HepG2 (cell line): Measurements from ENCODE around the gene FAM184B. TPM values are rescaled to one million over a fixed set of nuclear protein-coding genes. Genes with fewer than 3 reads are reported as not detected.

Experiments used
- ARID2 ChIP-seq: sonication (generic); formaldehyde crosslinking; IDR thresholded peaks from 2 replicates; pipeline ENCODE4 v1.8.1; 2022; ENCODE audit warnings: mild to moderate bottlenecking, missing genetic modification reagents, borderline replicate concordance
- CREM ChIP-seq, 2 experiments: sonication (generic) in 1 of 2; formaldehyde crosslinking in 1 of 2; IDR thresholded peaks; 2 replicates each; pipeline versions ENCODE4 v1.4.0 to v1.6.1; 2016 to 2020; ENCODE audit warnings: antibody characterized with exemption in 1 of 2, mild to moderate bottlenecking in 1 of 2, missing genetic modification reagents in 1 of 2
- ERF ChIP-seq: IDR thresholded peaks from 2 replicates; pipeline ENCODE4 v1.6.1; 2018; ENCODE audit warnings: missing biosample characterization, missing genetic modification reagents
- FOSL1 ChIP-seq: sonication (generic); formaldehyde crosslinking; IDR thresholded peaks from 2 replicates; pipeline ENCODE4 v1.9.0; 2021; ENCODE audit warnings: missing genetic modification reagents, borderline replicate concordance
- MTA1 ChIP-seq: sonication (generic); formaldehyde crosslinking; IDR thresholded peaks from 2 replicates; pipeline ENCODE4 v1.4.0; 2020; ENCODE audit warnings: missing genetic modification reagents, mild to moderate bottlenecking, borderline replicate concordance
- NAIF1 ChIP-seq: sonication (generic); formaldehyde crosslinking; IDR thresholded peaks from 2 replicates; pipeline ENCODE4 v1.5.0; 2020; ENCODE audit warnings: mild to moderate bottlenecking, missing genetic modification reagents, borderline replicate concordance
- NBN ChIP-seq: fragments of 450-650 bp; conservative IDR thresholded peaks from 2 replicates; pipeline ENCODE4 v1.6.1; 2017
- PCBP1 ChIP-seq: fragments of 200-400 bp; formaldehyde crosslinking; IDR thresholded peaks from 2 replicates; pipeline ENCODE4 v1.6.1; 2017; ENCODE audit warnings: mild to moderate bottlenecking, low read depth, low read length, borderline replicate concordance
- REPIN1 ChIP-seq: sonication (generic); formaldehyde crosslinking; IDR thresholded peaks from 2 replicates; pipeline ENCODE4 v1.8.0; 2022; ENCODE audit warnings: missing genetic modification reagents, low read depth, mild to moderate bottlenecking, borderline replicate concordance
- TBX2 ChIP-seq: sonication (generic); formaldehyde crosslinking; IDR thresholded peaks from 2 replicates; pipeline ENCODE4 v1.5.0; 2020; ENCODE audit warnings: missing genetic modification reagents, mild to moderate bottlenecking, borderline replicate concordance
- ZBTB38 ChIP-seq: sonication (generic); formaldehyde crosslinking; IDR thresholded peaks from 2 replicates; pipeline ENCODE4 v1.5.1; 2020; ENCODE audit warnings: mild to moderate bottlenecking, missing genetic modification reagents
- ZFP36L2 ChIP-seq: sonication (generic); formaldehyde crosslinking; IDR thresholded peaks from 2 replicates; pipeline ENCODE4 v1.4.0; 2020; ENCODE audit warnings: missing genetic modification reagents
- ZNF121 ChIP-seq: sonication (generic); formaldehyde crosslinking; IDR thresholded peaks from 2 replicates; pipeline ENCODE4 v1.5.0; 2020; ENCODE audit warnings: mild to moderate bottlenecking, missing genetic modification reagents
- ZNF230 ChIP-seq: sonication (generic); formaldehyde crosslinking; IDR thresholded peaks from 2 replicates; pipeline ENCODE4 v1.4.0; 2020; ENCODE audit warnings: mild to moderate bottlenecking, missing genetic modification reagents
- ZNF274 ChIP-seq: sonication (generic); formaldehyde crosslinking; IDR thresholded peaks from 2 replicates; pipeline ENCODE4 v1.5.1; 2020; ENCODE audit warnings: mild to moderate bottlenecking, missing genetic modification reagents
- ZNF556 ChIP-seq: sonication (generic); formaldehyde crosslinking; IDR thresholded peaks from 2 replicates; pipeline ENCODE4 v1.4.0; 2020; ENCODE audit warnings: mild to moderate bottlenecking, missing genetic modification reagents, borderline replicate concordance
- ZNF598 ChIP-seq: sonication (generic); formaldehyde crosslinking; IDR thresholded peaks from 2 replicates; pipeline ENCODE4 v1.5.1; 2020; ENCODE audit warnings: mild to moderate bottlenecking, missing genetic modification reagents, borderline replicate concordance
- ZNF749 ChIP-seq: sonication (generic); formaldehyde crosslinking; IDR thresholded peaks from 2 replicates; pipeline ENCODE4 v1.8.0; 2022; ENCODE audit warnings: mild to moderate bottlenecking, missing genetic modification reagents, moderate library complexity, borderline replicate concordance
- polyA plus RNA-seq, 8 experiments: library from polyadenylated mRNA; depleted of rRNA in 3 of 8; stranded (reverse) in 7 of 8; unstranded in 1 of 8; fragments of >200 nt; fragmentation: Illumina TruSeq in 4 of 8; extraction: Trizol in 4 of 8; gene quantifications; 2 replicates each; pipeline versions ENCODE4 v1.2.1 to v1.2.3, GENCODE V29; 2011 to 2016; ENCODE audit warnings: low read depth in 4 of 8, missing spikeins in 1 of 8, mixed read lengths in 1 of 8; ENCODE audit not compliant: insufficient read depth in 1 of 8
- total RNA-seq, 5 experiments: library from RNA; depleted of rRNA; stranded (reverse); fragments of >200 nt; fragmentation: Illumina TruSeq; extraction: Trizol; gene quantifications; 2 replicates each; pipeline ENCODE4 v1.2.3, GENCODE V29; 2016; ENCODE audit warnings: low read depth in 1 of 5
- TF ChIP-seq, protein P1 (sequence below): sonication (generic); formaldehyde crosslinking; conservative IDR thresholded peaks from 2 replicates; pipeline ENCODE4 v1.4.0; 2020; ENCODE audit warnings: mild to moderate bottlenecking, missing genetic modification reagents, moderate library complexity
- TF ChIP-seq, protein P2 (sequence below): sonication (generic); IDR thresholded peaks from 2 replicates; pipeline ENCODE4 v1.6.1; 2016; ENCODE audit warnings: low read depth, borderline replicate concordance
- TF ChIP-seq, protein P3 (sequence below): sonication (generic); formaldehyde crosslinking; IDR thresholded peaks from 2 replicates; pipeline ENCODE4 v1.4.0; 2020; ENCODE audit warnings: low read depth, mild to moderate bottlenecking, missing genetic modification reagents
- TF ChIP-seq, protein P4 (sequence below): sonication (generic); formaldehyde crosslinking; IDR thresholded peaks from 2 replicates; pipeline ENCODE4 v1.8.0; 2022; ENCODE audit warnings: mild to moderate bottlenecking, missing genetic modification reagents, borderline replicate concordance

Gene FAM184B
- total and polyA plus RNA-seq, 2 of the 13 experiments (the other 11 are each of a cell fraction or from before 2014, with no cell fraction given), result not detected

DNA sequence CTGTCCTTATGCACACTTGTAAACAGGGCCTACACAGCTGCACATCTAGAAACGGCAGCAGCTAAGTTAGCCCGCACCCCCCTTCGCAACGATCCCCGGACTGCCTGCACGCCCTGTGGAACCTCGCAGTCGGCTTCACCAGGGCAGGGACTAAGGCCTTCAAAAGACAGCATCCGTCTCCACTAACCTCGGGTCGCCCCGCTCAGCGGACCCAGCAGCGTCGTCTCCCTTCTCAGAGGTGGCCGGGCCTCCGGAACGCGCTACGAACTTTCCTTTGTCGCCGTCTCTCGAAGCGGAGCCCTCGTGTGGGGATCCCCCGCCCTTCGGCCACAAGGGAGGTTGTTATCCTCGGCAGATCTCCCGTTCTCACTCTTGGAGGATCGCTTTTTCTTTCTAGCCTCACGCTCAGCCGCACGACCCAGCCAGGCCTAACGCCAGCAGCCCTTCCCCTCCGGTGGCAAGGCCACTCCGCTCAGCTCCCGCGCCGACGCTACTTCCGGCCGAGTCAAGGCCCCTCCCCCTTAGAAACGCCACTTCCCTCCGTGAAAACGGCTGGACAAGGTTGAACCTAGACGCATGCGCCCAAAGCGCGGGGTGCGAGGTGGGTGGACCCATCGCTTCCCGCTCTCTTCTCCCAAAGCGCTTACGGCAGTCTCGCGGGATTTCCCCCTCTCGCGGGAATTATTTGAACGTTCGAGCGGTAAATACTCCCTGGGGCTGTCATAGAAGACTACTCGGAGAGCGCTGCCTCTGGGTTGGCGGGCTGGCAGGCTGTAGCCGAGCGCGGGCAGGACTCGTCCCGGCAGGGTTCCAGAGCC is 29.0 kb upstream of the FAM184B start, which contains the start of the genes DCAF16 and NCAPG (continued):
- TF ChIP-seq, protein P1, sequence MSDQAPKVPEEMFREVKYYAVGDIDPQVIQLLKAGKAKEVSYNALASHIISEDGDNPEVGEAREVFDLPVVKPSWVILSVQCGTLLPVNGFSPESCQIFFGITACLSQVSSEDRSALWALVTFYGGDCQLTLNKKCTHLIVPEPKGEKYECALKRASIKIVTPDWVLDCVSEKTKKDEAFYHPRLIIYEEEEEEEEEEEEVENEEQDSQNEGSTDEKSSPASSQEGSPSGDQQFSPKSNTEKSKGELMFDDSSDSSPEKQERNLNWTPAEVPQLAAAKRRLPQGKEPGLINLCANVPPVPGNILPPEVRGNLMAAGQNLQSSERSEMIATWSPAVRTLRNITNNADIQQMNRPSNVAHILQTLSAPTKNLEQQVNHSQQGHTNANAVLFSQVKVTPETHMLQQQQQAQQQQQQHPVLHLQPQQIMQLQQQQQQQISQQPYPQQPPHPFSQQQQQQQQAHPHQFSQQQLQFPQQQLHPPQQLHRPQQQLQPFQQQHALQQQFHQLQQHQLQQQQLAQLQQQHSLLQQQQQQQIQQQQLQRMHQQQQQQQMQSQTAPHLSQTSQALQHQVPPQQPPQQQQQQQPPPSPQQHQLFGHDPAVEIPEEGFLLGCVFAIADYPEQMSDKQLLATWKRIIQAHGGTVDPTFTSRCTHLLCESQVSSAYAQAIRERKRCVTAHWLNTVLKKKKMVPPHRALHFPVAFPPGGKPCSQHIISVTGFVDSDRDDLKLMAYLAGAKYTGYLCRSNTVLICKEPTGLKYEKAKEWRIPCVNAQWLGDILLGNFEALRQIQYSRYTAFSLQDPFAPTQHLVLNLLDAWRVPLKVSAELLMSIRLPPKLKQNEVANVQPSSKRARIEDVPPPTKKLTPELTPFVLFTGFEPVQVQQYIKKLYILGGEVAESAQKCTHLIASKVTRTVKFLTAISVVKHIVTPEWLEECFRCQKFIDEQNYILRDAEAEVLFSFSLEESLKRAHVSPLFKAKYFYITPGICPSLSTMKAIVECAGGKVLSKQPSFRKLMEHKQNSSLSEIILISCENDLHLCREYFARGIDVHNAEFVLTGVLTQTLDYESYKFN, result no peak; the same call in 1 of the 2 replicates
- no peak for TF ChIP-seq ZNF121
- TF ChIP-seq PCBP1, result no peak
- TF ChIP-seq, protein P2, sequence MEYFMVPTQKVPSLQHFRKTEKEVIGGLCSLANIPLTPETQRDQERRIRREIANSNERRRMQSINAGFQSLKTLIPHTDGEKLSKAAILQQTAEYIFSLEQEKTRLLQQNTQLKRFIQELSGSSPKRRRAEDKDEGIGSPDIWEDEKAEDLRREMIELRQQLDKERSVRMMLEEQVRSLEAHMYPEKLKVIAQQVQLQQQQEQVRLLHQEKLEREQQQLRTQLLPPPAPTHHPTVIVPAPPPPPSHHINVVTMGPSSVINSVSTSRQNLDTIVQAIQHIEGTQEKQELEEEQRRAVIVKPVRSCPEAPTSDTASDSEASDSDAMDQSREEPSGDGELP, result no peak; the same call in 1 of the 2 replicates
- TF ChIP-seq ZFP36L2 (CRISPR knock-in tag), result no peak
- TF ChIP-seq ZNF274 (CRISPR knock-in tag), result peak; percentile 86
- TF ChIP-seq NAIF1 (CRISPR knock-in tag), result peak; percentile 73; the same call in 1 of the 2 replicates
- TF ChIP-seq, protein P3, sequence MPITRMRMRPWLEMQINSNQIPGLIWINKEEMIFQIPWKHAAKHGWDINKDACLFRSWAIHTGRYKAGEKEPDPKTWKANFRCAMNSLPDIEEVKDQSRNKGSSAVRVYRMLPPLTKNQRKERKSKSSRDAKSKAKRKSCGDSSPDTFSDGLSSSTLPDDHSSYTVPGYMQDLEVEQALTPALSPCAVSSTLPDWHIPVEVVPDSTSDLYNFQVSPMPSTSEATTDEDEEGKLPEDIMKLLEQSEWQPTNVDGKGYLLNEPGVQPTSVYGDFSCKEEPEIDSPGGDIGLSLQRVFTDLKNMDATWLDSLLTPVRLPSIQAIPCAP (CRISPR knock-in tag), result 0 out of 2 replicates have a peak, but pooled peaks have one; percentile 29
- peak; percentile 91 for TF ChIP-seq CREM (IDR thresholded peaks at IDR 0.05)
- TF ChIP-seq CREM (CRISPR knock-in tag; IDR thresholded peaks at IDR 0.05), result no peak
- peak; percentile 94 for TF ChIP-seq ZNF598 (CRISPR knock-in tag)
- no peak for TF ChIP-seq ZNF556
- TF ChIP-seq TBX2 (CRISPR knock-in tag), result peak; percentile 89; the same call in 1 of the 2 replicates
- peak; percentile 26; the same call in 1 of the 2 replicates for TF ChIP-seq MTA1 (CRISPR knock-in tag)
- no peak for TF ChIP-seq FOSL1 (CRISPR knock-in tag)
- TF ChIP-seq ZNF749 (CRISPR knock-in tag), result no peak
- TF ChIP-seq ZNF230 (CRISPR knock-in tag), result peak; percentile 56; the same call in 1 of the 2 replicates
- peak; percentile 75 for TF ChIP-seq ERF
- TF ChIP-seq ARID2 (CRISPR knock-in tag), result peak; percentile 47; the same call in 1 of the 2 replicates
- TF ChIP-seq REPIN1 (CRISPR knock-in tag), result peak; percentile 90
- peak; percentile 77 for TF ChIP-seq ZBTB38 (CRISPR knock-in tag)
- TF ChIP-seq, protein P4, sequence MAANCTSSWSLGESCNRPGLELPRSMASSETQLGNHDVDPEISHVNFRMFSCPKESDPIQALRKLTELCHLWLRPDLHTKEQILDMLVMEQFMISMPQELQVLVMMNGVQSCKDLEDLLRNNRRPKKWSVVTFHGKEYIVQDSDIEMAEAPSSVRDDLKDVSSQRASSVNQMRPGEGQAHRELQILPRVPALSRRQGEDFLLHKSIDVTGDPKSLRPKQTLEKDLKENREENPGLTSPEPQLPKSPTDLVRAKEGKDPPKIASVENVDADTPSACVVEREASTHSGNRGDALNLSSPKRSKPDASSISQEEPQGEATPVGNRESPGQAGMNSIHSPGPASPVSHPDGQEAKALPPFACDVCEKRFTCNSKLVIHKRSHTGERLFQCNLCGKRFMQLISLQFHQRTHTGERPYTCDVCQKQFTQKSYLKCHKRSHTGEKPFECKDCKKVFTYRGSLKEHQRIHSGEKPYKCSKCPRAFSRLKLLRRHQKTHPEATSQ (CRISPR knock-in tag), result peak; percentile 86; the same call in 1 of the 2 replicates
- TF ChIP-seq NBN, result no peak
